Fibroblast of skin of scalp (primary cell): ENCODE data around the gene BAIAP2.
"Not testable (repeated sequence)": the region's sequence is repeated elsewhere in the genome, so short reads cannot be mapped to it uniquely, and the experiment has no call there.

ENCODE experiments used
- DNase-seq: peaks from one replicate; pipeline ENCODE4 v3.0.0-alpha.2; 2013

Gene BAIAP2

GRCh38 chr17:81025065-81025740 lies 9.7 kb upstream of the BAIAP2 start:
- no peak for DNase-seq

GRCh38 chr17:81025741-81026129 lies 9.2 kb upstream of the BAIAP2 start:
- no peak for DNase-seq

GRCh38 chr17:81026266-81027036 lies 8.5 kb upstream of the BAIAP2 start:
- DNase-seq, result no peak

GRCh38 chr17:81027038-81027437 lies 7.9 kb upstream of the BAIAP2 start:
- no peak for DNase-seq

- DNase-seq, result no peak
These were observed 7.1 kb upstream of the BAIAP2 start for GRCh38 chr17:81027591-81028505.

GRCh38 chr17:81028506-81028858 lies 6.5 kb upstream of the BAIAP2 start:
- no peak for DNase-seq

GRCh38 chr17:81029859-81030258 lies 5.1 kb upstream of the BAIAP2 start:
- no peak for DNase-seq

- DNase-seq, result not testable (repeated sequence)
These were observed 4.6 kb upstream of the BAIAP2 start for GRCh38 chr17:81030312-81030711.

- no peak for DNase-seq
These were observed 4.0 kb upstream of the BAIAP2 start for GRCh38 chr17:81030741-81031565.

GRCh38 chr17:81031566-81032550 lies 3.1 kb upstream of the BAIAP2 start:
- DNase-seq, result no peak

GRCh38 chr17:81032641-81033480 lies 2.1 kb upstream of the BAIAP2 start:
- no peak for DNase-seq

GRCh38 chr17:81033535-81034167 lies 1.3 kb upstream of the BAIAP2 start:
- no peak for DNase-seq

GRCh38 chr17:81034168-81034777 lies 678 bp upstream of the BAIAP2 start:
- no peak for DNase-seq

- DNase-seq, result no peak
These were observed 708 bp downstream of the BAIAP2 start for GRCh38 chr17:81035521-81036196.

- no peak for DNase-seq
These were observed 1.4 kb downstream of the BAIAP2 start for GRCh38 chr17:81036197-81036941.

GRCh38 chr17:81037026-81037797 lies 2.3 kb downstream of the BAIAP2 start:
- peak; percentile 40 for DNase-seq
